GM19397 (cell line): Measurements from ENCODE around the gene LZTS3.

Experiments
- ATAC-seq: cut with Tn5 transposase; IDR thresholded peaks from one replicate; pipeline ENCODE4 v1.9.1; 2021; ENCODE audit warnings: mild to moderate bottlenecking, moderate library complexity; ENCODE audit not compliant: unreplicated experiment

LZTS3 gene

DNA sequence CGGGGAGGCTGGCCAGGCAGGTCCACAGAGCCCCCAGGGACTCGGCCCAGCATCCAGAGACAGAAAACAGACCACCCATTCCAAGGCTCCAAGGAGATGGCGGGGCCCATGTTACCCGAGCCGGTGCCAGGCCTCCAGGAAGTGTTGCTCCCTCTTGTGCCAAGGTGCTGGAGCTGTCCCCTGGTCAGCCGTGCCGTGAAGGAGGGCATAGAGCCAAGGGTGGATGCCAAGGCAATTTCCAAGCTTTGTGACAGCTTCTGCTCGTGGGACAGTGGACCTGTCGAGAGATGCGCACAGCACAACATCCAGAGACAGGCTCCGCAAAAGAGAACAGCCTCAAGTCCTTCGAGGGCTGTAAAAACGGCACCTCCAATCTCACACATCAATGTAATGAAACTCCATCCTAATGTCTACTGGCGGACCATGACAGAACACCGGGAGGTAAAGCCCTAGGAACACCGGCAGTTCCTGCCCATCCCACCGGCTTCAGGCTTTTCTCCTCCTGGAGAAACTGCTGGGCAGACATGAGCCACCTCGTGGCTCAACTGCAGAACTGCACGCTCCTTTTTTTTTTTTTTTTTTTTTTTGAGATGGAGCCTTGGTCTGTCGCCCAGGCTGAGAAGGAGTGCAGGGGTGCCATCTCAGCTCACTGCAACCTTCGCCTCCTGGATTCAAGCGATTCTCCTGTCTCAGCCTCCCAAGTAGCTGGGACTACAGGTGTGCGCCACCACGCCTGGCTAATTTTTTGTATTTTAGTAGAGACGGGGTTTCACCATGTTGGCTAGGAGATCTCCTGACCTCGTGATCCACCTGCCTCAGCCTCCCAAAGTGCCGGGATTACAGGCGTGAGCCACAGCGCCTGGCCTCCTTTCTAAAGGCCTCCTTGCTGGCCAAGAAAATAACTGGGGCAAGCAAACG is 57.9 kb downstream of the LZTS3 start:
- ATAC-seq = no peak
